Measurements from ENCODE around the gene SLC25A45. TPM values are rescaled to one million over a fixed set of nuclear protein-coding genes. Genes with fewer than 3 reads are reported as not detected.

SLC25A45 gene
- total RNA-seq, 1 experiment from 2014 or later = 1.1 TPM

GRCh38 chr11:65330544-65330943 lies 51.9 kb downstream of the SLC25A45 start:
- Histone ChIP-seq H3K27ac (ENCODE audit: insufficient read length, low read depth, low read length) (no peak overlapping the region), H2BK12ac (ENCODE audit: insufficient read length, low read depth, low read length) (no peak overlapping the region), H4K5ac (ENCODE audit: insufficient read length, low read depth, low read length) (no peak overlapping the region), H4K91ac (ENCODE audit: insufficient read length, low read depth, low read length) (no peak overlapping the region), H3T11ph (ENCODE audit: low read length) (no peak overlapping the region), H2AFZ (ENCODE audit: low read length) (no peak overlapping the region), H3K4me2 (ENCODE audit: insufficient read depth, insufficient read length, low read length) (no peak overlapping the region), H4K8ac (replicated peaks; ENCODE audit: insufficient read length, low read depth, low read length) (no peak overlapping the region), H2BK5ac (ENCODE audit: insufficient read length, low read length) (no peak overlapping the region), H3K56ac (ENCODE audit: insufficient read length, low read depth, low read length) (no peak overlapping the region), H3K4me1 (ENCODE audit: insufficient read depth, low read length) (0 out of 2 replicates have a peak, but pooled peaks cover 2% of the 10 kb centered on the region), H3K18ac (ENCODE audit: insufficient read length, low read depth, low read length) (no peak overlapping the region), H2BK15ac (ENCODE audit: low read depth, low read length) (no peak overlapping the region), H3K14ac (ENCODE audit: insufficient read depth, low read length) (no peak overlapping the region), H3K79me1 (ENCODE audit: insufficient read depth, low read depth, low read length, poor library complexity, severe bottlenecking) (no peaks in the 10 kb centered on the region), H4K20me1 (ENCODE audit: control insufficient read depth, insufficient read depth, insufficient read length) (no peaks in the 10 kb centered on the region), H3K4ac (ENCODE audit: low read depth, low read length) (no peak overlapping the region), H3K23ac (ENCODE audit: insufficient read length, low read depth, low read length) (no peak overlapping the region), H3K9me3 (ENCODE audit: control insufficient read depth, low read depth, low read length) (no peaks in the 10 kb centered on the region), H2BK20ac (ENCODE audit: low read depth, low read length, poor library complexity, severe bottlenecking) (no peak overlapping the region), H2BK120ac (ENCODE audit: low read depth, low read length, poor library complexity, severe bottlenecking) (no peak overlapping the region), H3K9ac (ENCODE audit: extremely low read depth, insufficient read length, low read length) (no peak overlapping the region), H3K27me3 (ENCODE audit: insufficient read depth, low read length) (no peaks in the 10 kb centered on the region), H3K79me2 (ENCODE audit: insufficient read depth, low read length) (peaks cover 12% of the 10 kb centered on the region; the same call in 1 of the 2 replicates), H2AK5ac (ENCODE audit: insufficient read length, low read length) (no peak overlapping the region), H3K23me2 (ENCODE audit: insufficient read length, low read depth, low read length, poor library complexity, severe bottlenecking) (peaks cover 4% of the 10 kb centered on the region)
- peaks cover 0 to 2% (median 2%) of the 10 kb centered on the region in 3 experiments; a peak in 1 of 7 replicates for H3K36me3 Mint-ChIP-seq (ENCODE audit: insufficient read depth in 1 of 3, low read depth in 3 of 3)
- no peak for DNase-seq
- peaks cover 4% of the 10 kb centered on the region for H3K27me3 Mint-ChIP-seq (ENCODE audit: low read depth)
- H3K27ac Mint-ChIP-seq = no peak overlapping the region
- no peak for TF ChIP-seq CTCF (conservative IDR thresholded peaks at IDR 0.05)
- H3K9me3 Mint-ChIP-seq = no peaks in the 10 kb centered on the region; a peak in 1 of 5 replicates
- no peak overlapping the region for H3K4me3 Mint-ChIP-seq
- WGBS (ENCODE audit: extremely low coverage, insufficient read length, low lambda C conversion rate) = no CpG with 5 or more reads among the region's 7 CpGs
- H3K4me1 Mint-ChIP-seq = peaks cover 18 to 20% of the 10 kb centered on the region in 2 experiments

Data from H9 (cell line).